B cell (primary cell): Measurements from ENCODE around the gene MBOAT1.

ENCODE experiments used
- CTCF ChIP-seq: fragments of 200-600 bp; IDR thresholded peaks from one replicate; pipeline ENCODE4 v1.8.0; 2022; ENCODE audit warnings: antibody characterized with exemption, mild to moderate bottlenecking
- EZH2 ChIP-seq: IDR thresholded peaks from 2 replicates; pipeline ENCODE4 v1.6.1; 2012; ENCODE audit warnings: borderline replicate concordance, low read depth, mild to moderate bottlenecking, moderate library complexity, low read length; ENCODE audit not compliant: insufficient read depth, poor library complexity, severe bottlenecking

DNA sequence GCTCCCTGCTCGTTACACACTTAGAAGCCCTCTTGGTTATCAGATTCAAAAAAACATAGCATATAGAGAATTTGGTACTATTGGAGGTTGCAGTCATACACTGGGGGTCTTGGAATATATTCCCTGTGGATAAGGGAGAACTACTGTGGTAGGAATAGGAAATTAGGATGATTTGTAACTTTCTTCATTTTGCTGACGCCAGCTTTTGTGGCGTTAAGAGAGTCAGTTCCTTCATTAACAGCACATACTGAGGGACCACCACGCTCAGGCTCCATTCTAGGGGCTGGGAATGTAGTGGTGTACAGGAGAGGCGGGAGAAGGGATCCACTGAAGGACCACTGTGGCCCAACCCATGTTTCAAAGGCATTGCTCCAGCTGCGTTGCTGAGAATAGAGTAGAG, 140.3 kb downstream of the MBOAT1 start:
- TF ChIP-seq CTCF (no peak), EZH2 (no peak)
